Activated T-cell treated with anti-CD3 and anti-CD28 coated beads, Interleukin-2, amount 50 U/mL, for 72 hours (primary cell): ENCODE results near the gene UBXN1. TPM values are rescaled to one million over a fixed set of nuclear protein-coding genes. Genes with fewer than 3 reads are reported as not detected.
A peak's percentile ranks its signal among the peaks of the same experiment; 100 is the strongest.

ENCODE experiments used
- ATAC-seq, 2 donors: fragments of 150-1000 bp; cut with Tn5 transposase; replicated peaks in 1 of 2; 2 replicates each; pipeline ENCODE4 v1.10.0; 2021; ENCODE audit warnings: moderate library complexity in 2 of 2, mild to moderate bottlenecking in 1 of 2
- DNase-seq, 2 donors: peaks; one replicate each; pipeline ENCODE4 v3.0.0; 2021 to 2022; ENCODE audit warnings: mixed read lengths in 1 of 2
- H3K27ac Mint-ChIP-seq: one replicate; pipeline ENCODE4 v1.8.0; 2022; ENCODE audit warnings: mild to moderate bottlenecking, moderate library complexity, mixed read lengths
- H3K27me3 Mint-ChIP-seq: one replicate; pipeline ENCODE4 v1.8.0; 2022; ENCODE audit warnings: low read depth, mixed read lengths
- H3K36me3 Mint-ChIP-seq, 2 donors: one replicate each; pipeline ENCODE4 v1.8.0; 2022; ENCODE audit warnings: mixed read lengths in 2 of 2, mild to moderate bottlenecking in 1 of 2; ENCODE audit not compliant: insufficient read depth in 2 of 2
- H3K4me1 Mint-ChIP-seq: one replicate; pipeline ENCODE4 v1.8.0; 2022; ENCODE audit warnings: low read depth, mixed read lengths
- H3K4me3 Mint-ChIP-seq, 2 donors: one replicate each; pipeline ENCODE4 v1.8.0; 2022; ENCODE audit warnings: mild to moderate bottlenecking in 2 of 2, mixed read lengths in 2 of 2, moderate library complexity in 2 of 2
- H3K9me3 Mint-ChIP-seq, 2 donors: one replicate each; pipeline ENCODE4 v1.8.0; 2022; ENCODE audit warnings: mixed read lengths in 2 of 2
- total RNA-seq, 2 donors: library from RNA; stranded (reverse); gene quantifications; one replicate each; pipeline ENCODE4 v1.2.3, GENCODE V29; 2022

The UBXN1 gene
- total RNA-seq: 100 to 1,000 TPM; 154 to 163 TPM

DNA sequence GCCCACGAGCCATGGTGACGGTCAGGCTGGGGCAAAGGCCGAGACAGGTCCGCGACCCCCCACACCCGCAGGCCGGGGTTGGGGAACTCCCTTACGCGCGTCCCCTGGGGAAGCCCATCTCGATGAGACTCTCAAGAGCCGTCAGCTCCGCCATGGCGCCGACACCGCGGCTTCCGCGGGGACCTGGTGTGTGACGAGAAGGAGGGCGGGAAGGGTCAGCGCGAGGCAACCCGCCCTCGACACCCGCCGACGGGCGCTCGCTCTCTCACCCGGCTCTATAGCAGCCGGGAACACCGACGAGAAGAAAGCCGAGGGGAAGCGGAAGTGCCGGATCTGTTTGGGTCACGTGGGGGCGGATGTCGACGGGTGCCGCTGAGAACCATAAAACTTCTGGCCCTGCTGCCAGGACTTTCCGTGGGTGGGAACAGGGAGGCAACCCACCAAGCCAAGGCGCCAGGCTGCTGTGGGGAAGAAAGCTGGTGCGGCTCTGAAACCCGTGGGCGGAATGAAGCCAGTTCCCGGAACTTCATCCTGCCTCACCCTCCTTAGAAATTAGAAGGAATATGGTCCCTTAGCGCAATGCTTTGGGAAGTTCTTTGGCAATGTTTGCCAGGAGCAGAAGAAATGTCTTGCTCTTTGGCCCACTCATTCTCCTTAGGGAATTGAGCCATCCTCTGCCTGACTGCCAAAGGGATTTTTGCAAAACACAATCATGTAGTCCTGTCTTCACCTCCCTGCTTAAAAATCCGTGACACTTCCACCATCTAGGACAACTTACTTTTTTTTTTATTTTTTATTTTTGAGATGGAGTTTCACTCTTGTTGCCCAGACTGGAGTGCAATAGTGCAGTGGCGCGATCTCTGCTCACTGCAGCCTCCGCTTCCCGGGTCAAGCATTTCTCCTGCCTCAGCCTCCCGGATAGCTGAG lies at the start of gene UBXN1:
UBXN1 (minus strand) TSS at position 304 of the 927 bp plus-strand sequence; CDS start at position 154, 150 bp downstream.
- Mint-ChIP-seq H3K27ac (peak within 1 kb of the TSS; percentile 93), H3K4me3 (peak within 1 kb of the TSS; percentile 76 to 80), H3K36me3 (peaks cover 7 to 16% of the 10 kb centered on the region in 2 donors), H3K27me3 (no peaks in the 10 kb centered on the region), H3K9me3 (no peaks in the 10 kb centered on the region), H3K4me1 (peaks cover 50% of the 10 kb centered on the region)
- ATAC-seq (peak; percentile 90 to 93), DNase-seq (peak; percentile 86 to 89)

GRCh38 chr11:62728171-62728988 lies 49.5 kb upstream of the UBXN1 start, which contains the start of gene TTC9C:
TTC9C (plus strand) TSS chr11:62728486; CDS start chr11:62728849, 363 bp downstream.
- Mint-ChIP-seq H3K4me1 (peaks cover 54% of the 10 kb centered on the region), H3K36me3 (peaks cover 24 to 29% of the 10 kb centered on the region in 2 donors)
- peak; percentile 84 for DNase-seq

DNA sequence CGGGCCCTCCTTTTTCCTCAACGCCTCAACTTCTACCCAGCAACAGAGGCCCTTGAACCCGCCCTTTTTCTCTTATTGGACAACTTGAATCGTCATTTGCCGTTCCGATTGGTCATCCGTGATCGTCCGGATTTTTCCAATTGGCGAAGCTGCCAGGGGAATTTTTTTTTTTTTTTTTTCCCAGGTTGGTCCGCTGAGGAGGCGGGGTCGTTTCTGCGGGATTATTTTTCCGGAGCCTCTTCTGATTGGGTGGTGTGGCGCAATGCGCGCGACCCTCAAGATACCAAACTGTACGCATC lies 48.9 kb upstream of the UBXN1 start:
- Mint-ChIP-seq H3K9me3 (no peaks in the 10 kb centered on the region), H3K27me3 (no peaks in the 10 kb centered on the region), H3K27ac (peak overlapping the region; percentile 84), H3K4me1 (peaks cover 53% of the 10 kb centered on the region), H3K36me3 (peaks cover 23 to 24% of the 10 kb centered on the region in 2 donors), H3K4me3 (peak overlapping the region; percentile 96 to 98)
- DNase-seq (peak; percentile 84 to 90), ATAC-seq (peak; percentile 62 to 64)

More at GRCh38 chr11:62728171-62728988, 49.5 kb upstream of the UBXN1 start, which contains the start of gene TTC9C:
- Mint-ChIP-seq H3K27ac (peak within 1 kb of the TSS; percentile 84), H3K27me3 (no peaks in the 10 kb centered on the region), H3K4me3 (peak within 1 kb of the TSS; percentile 96 to 98), H3K9me3 (no peaks in the 10 kb centered on the region)
- ATAC-seq: peak; percentile 31 to 37

GRCh38 chr11:62727165-62727871 lies 48.4 kb upstream of the UBXN1 start, which contains the start of gene HNRNPUL2:
HNRNPUL2 (minus strand) TSS chr11:62727457; CDS start chr11:62727156, 301 bp downstream.
- peak within 1 kb of the TSS; percentile 97 for H3K27ac Mint-ChIP-seq
- peaks cover 48% of the 10 kb centered on the region for H3K4me1 Mint-ChIP-seq
- H3K36me3 Mint-ChIP-seq: peaks cover 26 to 29% of the 10 kb centered on the region in 2 donors
- H3K4me3 Mint-ChIP-seq: peak within 1 kb of the TSS; percentile 96 to 98
- peak; percentile 99 for DNase-seq
- no peaks in the 10 kb centered on the region for H3K9me3 Mint-ChIP-seq
- ATAC-seq: peak; percentile 85 to 87
- no peaks in the 10 kb centered on the region for H3K27me3 Mint-ChIP-seq

- ATAC-seq (no peak), DNase-seq (no peak)
- Mint-ChIP-seq H3K4me1 (peaks cover 51% of the 10 kb centered on the region), H3K27me3 (no peaks in the 10 kb centered on the region), H3K36me3 (peaks cover 31 to 33% of the 10 kb centered on the region in 2 donors), H3K4me3 (peak overlapping the region; percentile 96 to 98), H3K9me3 (no peaks in the 10 kb centered on the region), H3K27ac (peak overlapping the region; percentile 84)
These were observed 48.0 kb upstream of the UBXN1 start for GRCh38 chr11:62726915-62727164.

GRCh38 chr11:62726156-62726914 lies 47.5 kb upstream of the UBXN1 start:
- Mint-ChIP-seq H3K27me3 (no peaks in the 10 kb centered on the region), H3K4me3 (peak overlapping the region; percentile 96 to 98), H3K36me3 (peaks cover 34 to 38% of the 10 kb centered on the region in 2 donors), H3K27ac (peak overlapping the region; percentile 97), H3K4me1 (peaks cover 52% of the 10 kb centered on the region), H3K9me3 (no peaks in the 10 kb centered on the region)
- ATAC-seq (no peak), DNase-seq (no peak)

GRCh38 chr11:62725646-62726045 lies 46.8 kb upstream of the UBXN1 start:
- no peak for DNase-seq
- peaks cover 54% of the 10 kb centered on the region for H3K4me1 Mint-ChIP-seq
- ATAC-seq: no peak
- no peaks in the 10 kb centered on the region for H3K27me3 Mint-ChIP-seq
- peak overlapping the region; percentile 97 for H3K27ac Mint-ChIP-seq
- H3K4me3 Mint-ChIP-seq: peak overlapping the region; percentile 96 to 98
- H3K36me3 Mint-ChIP-seq: peaks cover 34 to 42% of the 10 kb centered on the region in 2 donors
- H3K9me3 Mint-ChIP-seq: no peaks in the 10 kb centered on the region

- H3K4me3 Mint-ChIP-seq: peak overlapping the region; percentile 96 to 98
- DNase-seq: no peak
- H3K27ac Mint-ChIP-seq: peak overlapping the region; percentile 97
- peaks cover 55% of the 10 kb centered on the region for H3K4me1 Mint-ChIP-seq
- H3K9me3 Mint-ChIP-seq: no peaks in the 10 kb centered on the region
- no peaks in the 10 kb centered on the region for H3K27me3 Mint-ChIP-seq
- peaks cover 40 to 51% of the 10 kb centered on the region in 2 donors for H3K36me3 Mint-ChIP-seq
- ATAC-seq: no peak
These were observed 45.3 kb upstream of the UBXN1 start for GRCh38 chr11:62724171-62724570.

GRCh38 chr11:62721994-62722393 lies 43.1 kb upstream of the UBXN1 start:
- Mint-ChIP-seq H3K36me3 (peaks cover 35 to 59% of the 10 kb centered on the region in 2 donors), H3K4me3 (no peak overlapping the region), H3K27me3 (no peaks in the 10 kb centered on the region), H3K9me3 (no peaks in the 10 kb centered on the region), H3K27ac (peak overlapping the region; percentile 80), H3K4me1 (peaks cover 64% of the 10 kb centered on the region)
- DNase-seq (no peak), ATAC-seq (no peak)

DNA sequence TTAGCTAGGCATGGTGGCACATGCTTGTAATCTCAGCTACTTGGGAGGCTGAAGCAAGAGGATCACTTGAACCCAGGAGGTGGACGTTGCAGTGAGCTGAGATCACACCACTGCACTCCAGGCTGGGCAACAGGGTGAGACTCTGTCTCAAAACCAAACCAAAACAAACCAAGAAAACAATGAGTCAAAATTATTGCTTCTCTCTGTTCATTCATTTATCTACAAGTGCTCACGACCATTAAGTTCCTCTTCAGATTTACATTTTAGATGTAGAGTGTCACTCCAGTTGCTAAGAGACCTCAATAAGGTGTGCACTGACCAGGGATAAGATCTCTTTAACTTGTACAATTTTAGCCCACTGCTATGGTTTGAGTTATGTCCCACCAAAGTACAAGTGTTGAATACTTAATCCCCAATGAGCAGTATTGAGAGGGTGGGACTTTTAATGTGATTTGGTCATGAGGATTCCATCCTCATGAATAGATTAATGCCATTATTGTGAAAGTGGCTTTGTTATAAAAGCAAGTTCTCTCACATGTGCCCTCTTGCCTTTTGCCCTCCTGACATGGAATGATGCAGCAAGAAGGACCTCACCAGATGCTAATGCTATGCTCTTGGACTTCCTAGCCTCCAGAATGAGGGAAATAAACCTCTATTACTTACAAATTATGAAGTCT lies 40.6 kb upstream of the UBXN1 start:
- Mint-ChIP-seq H3K27ac (peak overlapping the region; percentile 88), H3K27me3 (no peaks in the 10 kb centered on the region), H3K4me1 (peaks cover 66% of the 10 kb centered on the region), H3K9me3 (no peaks in the 10 kb centered on the region), H3K36me3 (peaks cover 26 to 59% of the 10 kb centered on the region in 2 donors), H3K4me3 (peak overlapping the region in 1 of 2 donors; percentile 37)
- ATAC-seq (peak; percentile 50 to 78), DNase-seq (no peak)

DNA sequence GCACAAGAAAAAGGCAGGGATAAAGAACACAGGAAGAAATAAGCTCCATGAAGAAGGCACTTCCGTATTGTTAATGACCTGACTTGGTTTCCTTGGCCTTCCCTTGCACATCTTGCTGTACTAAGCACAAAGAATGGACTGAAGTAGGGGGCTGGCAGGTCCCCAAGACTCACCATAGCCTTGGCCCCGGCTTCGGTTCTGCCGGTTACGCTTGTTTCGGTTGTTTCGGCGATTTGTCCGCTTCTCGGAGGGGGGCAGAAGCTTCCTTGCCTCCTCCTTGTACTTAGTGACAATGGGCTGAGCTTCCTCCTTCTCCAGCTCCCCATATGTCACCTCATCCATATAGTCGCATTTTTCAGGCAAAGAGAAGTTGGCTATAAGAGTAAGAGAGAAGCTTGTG lies 37.9 kb upstream of the UBXN1 start:
- no peaks in the 10 kb centered on the region for H3K9me3 Mint-ChIP-seq
- H3K4me1 Mint-ChIP-seq: peaks cover 71% of the 10 kb centered on the region

More for the DNA sequence above, 37.9 kb upstream of the UBXN1 start:
- H3K27me3 Mint-ChIP-seq: no peaks in the 10 kb centered on the region
- no peak overlapping the region for H3K4me3 Mint-ChIP-seq
- no peak for DNase-seq
- H3K27ac Mint-ChIP-seq: peak overlapping the region; percentile 73
- ATAC-seq: no peak
- peaks cover 12 to 49% of the 10 kb centered on the region in 2 donors for H3K36me3 Mint-ChIP-seq
